ENCODE measurements around the gene WWTR1.

The WWTR1 gene

GRCh38 chr3:149480326-149481017 lies 177.4 kb downstream of the WWTR1 start:
- Histone ChIP-seq H3K4me2 (no peak overlapping the region), H3K36me3 (no peaks in the 10 kb centered on the region), H3K9me3 (no peaks in the 10 kb centered on the region), H3K4me1 (no peaks in the 10 kb centered on the region), H3K27ac (no peak overlapping the region), H3K27me3 (no peaks in the 10 kb centered on the region), H3K9ac (no peak overlapping the region), H3K4me3 (no peak overlapping the region), H4K20me1 (no peaks in the 10 kb centered on the region)
- TF ChIP-seq Cebpa-rat (IDR thresholded peaks at IDR 0.05), result no peak

GRCh38 chr3:149479621-149480325 lies 178.1 kb downstream of the WWTR1 start:
- TF ChIP-seq Cebpa-rat (IDR thresholded peaks at IDR 0.05), result no peak
- H3K27ac ChIP-seq, result no peak overlapping the region

GRCh38 chr3:149476225-149476624 lies 181.6 kb downstream of the WWTR1 start:
- no peaks in the 10 kb centered on the region for H3K9me3 ChIP-seq
- H3K4me1 ChIP-seq, result no peaks in the 10 kb centered on the region
- no peak overlapping the region for H3K4me3 ChIP-seq
- no peaks in the 10 kb centered on the region for H4K20me1 ChIP-seq
- H3K9ac ChIP-seq, result no peak overlapping the region
- no peak overlapping the region for H3K27ac ChIP-seq
- TF ChIP-seq Cebpa-rat (IDR thresholded peaks at IDR 0.05), result no peak
- no peaks in the 10 kb centered on the region for H3K36me3 ChIP-seq
- H3K4me2 ChIP-seq, result no peak overlapping the region
- no peaks in the 10 kb centered on the region for H3K27me3 ChIP-seq

More at GRCh38 chr3:149479621-149480325, 178.1 kb downstream of the WWTR1 start:
- H3K9me3 ChIP-seq, result no peaks in the 10 kb centered on the region
- H3K36me3 ChIP-seq, result no peaks in the 10 kb centered on the region
- no peak overlapping the region for H3K9ac ChIP-seq
- H4K20me1 ChIP-seq, result no peaks in the 10 kb centered on the region
- no peaks in the 10 kb centered on the region for H3K27me3 ChIP-seq
- H3K4me3 ChIP-seq, result no peak overlapping the region
- no peak overlapping the region for H3K4me2 ChIP-seq
- no peaks in the 10 kb centered on the region for H3K4me1 ChIP-seq

- H3K4me1 ChIP-seq, result no peaks in the 10 kb centered on the region
- no peak for TF ChIP-seq Cebpa-rat (IDR thresholded peaks at IDR 0.05)
- no peaks in the 10 kb centered on the region for H3K9me3 ChIP-seq
- H3K27me3 ChIP-seq, result no peaks in the 10 kb centered on the region
- H3K4me2 ChIP-seq, result no peak overlapping the region
- H4K20me1 ChIP-seq, result no peaks in the 10 kb centered on the region
- H3K27ac ChIP-seq, result no peak overlapping the region
- no peaks in the 10 kb centered on the region for H3K36me3 ChIP-seq
- no peak overlapping the region for H3K4me3 ChIP-seq
- no peak overlapping the region for H3K9ac ChIP-seq
These were observed 182.3 kb downstream of the WWTR1 start for GRCh38 chr3:149475451-149476060.

- Histone ChIP-seq H3K9ac (no peak within 1 kb of the TSS), H3K4me3 (no peak within 1 kb of the TSS), H3K36me3 (no peaks in the 10 kb centered on the region), H3K9me3 (no peaks in the 10 kb centered on the region), H4K20me1 (no peaks in the 10 kb centered on the region), H3K27ac (no peak within 1 kb of the TSS), H3K27me3 (no peaks in the 10 kb centered on the region), H3K4me2 (no peak within 1 kb of the TSS), H3K4me1 (no peaks in the 10 kb centered on the region)
- no peak for TF ChIP-seq Cebpa-rat (IDR thresholded peaks at IDR 0.05)
These were observed 183.5 kb downstream of the WWTR1 start, which contains the start of gene TM4SF4 for GRCh38 chr3:149474250-149474817. TM4SF4 (plus strand) TSS chr3:149474697; CDS start chr3:149474878, 181 bp downstream.

- Histone ChIP-seq H3K9me3 (no peaks in the 10 kb centered on the region), H3K9ac (no peak overlapping the region), H3K27me3 (no peaks in the 10 kb centered on the region), H3K4me3 (no peak overlapping the region), H4K20me1 (no peaks in the 10 kb centered on the region), H3K4me2 (no peak overlapping the region), H3K27ac (no peak overlapping the region), H3K4me1 (no peaks in the 10 kb centered on the region), H3K36me3 (no peaks in the 10 kb centered on the region)
- peak; percentile 37; the same call in 1 of the 2 replicates for TF ChIP-seq Cebpa-rat (IDR thresholded peaks at IDR 0.05)
These were observed 184.2 kb downstream of the WWTR1 start for GRCh38 chr3:149473357-149474249.

GRCh38 chr3:149472030-149472797 lies 185.6 kb downstream of the WWTR1 start:
- no peak overlapping the region for H3K4me3 ChIP-seq
- no peak overlapping the region for H3K27ac ChIP-seq
- H3K4me2 ChIP-seq, result no peak overlapping the region
- no peaks in the 10 kb centered on the region for H4K20me1 ChIP-seq
- no peak overlapping the region for H3K9ac ChIP-seq
- no peak for TF ChIP-seq Cebpa-rat (IDR thresholded peaks at IDR 0.05)
- H3K9me3 ChIP-seq, result no peaks in the 10 kb centered on the region
- no peaks in the 10 kb centered on the region for H3K4me1 ChIP-seq
- no peaks in the 10 kb centered on the region for H3K27me3 ChIP-seq
- H3K36me3 ChIP-seq, result no peaks in the 10 kb centered on the region

- Histone ChIP-seq H3K27ac (no peak overlapping the region), H3K4me3 (no peak overlapping the region), H4K20me1 (no peaks in the 10 kb centered on the region), H3K9me3 (no peaks in the 10 kb centered on the region), H3K27me3 (no peaks in the 10 kb centered on the region), H3K4me2 (no peak overlapping the region), H3K4me1 (no peaks in the 10 kb centered on the region), H3K9ac (no peak overlapping the region), H3K36me3 (no peaks in the 10 kb centered on the region)
- no peak for TF ChIP-seq Cebpa-rat (IDR thresholded peaks at IDR 0.05)
These were observed 187.4 kb downstream of the WWTR1 start for GRCh38 chr3:149470381-149470780.
